HepG2 (cell line): Measurements from ENCODE around the gene MCFD2. TPM values are rescaled to one million over a fixed set of nuclear protein-coding genes. Genes with fewer than 3 reads are reported as not detected.

ENCODE experiments used
- ARNT ChIP-seq: fragments of 450-650 bp; IDR thresholded peaks from 2 replicates; pipeline ENCODE4 v1.6.1; 2017
- CBX1 ChIP-seq: IDR thresholded peaks from one replicate; pipeline ENCODE4 v1.6.1; 2016; ENCODE audit warnings: antibody characterized with exemption, low read depth
- CEBPG ChIP-seq: IDR thresholded peaks from 2 replicates; pipeline ENCODE4 v1.6.1; 2016
- GPN1 ChIP-seq: sonication (generic); formaldehyde crosslinking; IDR thresholded peaks from 2 replicates; pipeline ENCODE4 v1.5.1; 2020; ENCODE audit warnings: missing genetic modification reagents, borderline replicate concordance
- HDAC2 ChIP-seq: sonication (generic); formaldehyde crosslinking; IDR thresholded peaks from 2 replicates; pipeline ENCODE4 v1.4.0; 2020; ENCODE audit warnings: missing genetic modification reagents
- KLF13 ChIP-seq: sonication (generic); formaldehyde crosslinking; IDR thresholded peaks from 2 replicates; pipeline ENCODE4 v1.4.0; 2020; ENCODE audit warnings: mild to moderate bottlenecking, missing genetic modification reagents
- NFATC3 ChIP-seq: sonication (generic); formaldehyde crosslinking; IDR thresholded peaks from 2 replicates; pipeline ENCODE4 v1.5.1; 2020; ENCODE audit warnings: mild to moderate bottlenecking, missing genetic modification reagents
- NFYC ChIP-seq: IDR thresholded peaks from 2 replicates; pipeline ENCODE4 v1.6.1; 2016; ENCODE audit warnings: missing genetic modification reagents, missing compliant biosample characterization
- PHF20 ChIP-seq: sonication (generic); formaldehyde crosslinking; IDR thresholded peaks from 2 replicates; pipeline ENCODE4 v1.5.0; 2020; ENCODE audit warnings: mild to moderate bottlenecking, missing genetic modification reagents
- REPIN1 ChIP-seq: sonication (generic); formaldehyde crosslinking; IDR thresholded peaks from 2 replicates; pipeline ENCODE4 v1.8.0; 2022; ENCODE audit warnings: missing genetic modification reagents, low read depth, mild to moderate bottlenecking, borderline replicate concordance
- ZKSCAN5 ChIP-seq: sonication (generic); formaldehyde crosslinking; IDR thresholded peaks from 2 replicates; pipeline ENCODE4 v1.5.1; 2020; ENCODE audit warnings: mild to moderate bottlenecking, missing genetic modification reagents
- ZNF274 ChIP-seq: sonication (generic); formaldehyde crosslinking; IDR thresholded peaks from 2 replicates; pipeline ENCODE4 v1.5.1; 2020; ENCODE audit warnings: mild to moderate bottlenecking, missing genetic modification reagents
- ZNF296 ChIP-seq: sonication (generic); formaldehyde crosslinking; conservative IDR thresholded peaks from 2 replicates; pipeline ENCODE4 v1.5.0; 2020; ENCODE audit warnings: mild to moderate bottlenecking, missing genetic modification reagents
- ZNF460 ChIP-seq: sonication (generic); formaldehyde crosslinking; IDR thresholded peaks from 2 replicates; pipeline ENCODE4 v1.5.1; 2020; ENCODE audit warnings: missing genetic modification reagents, mild to moderate bottlenecking, borderline replicate concordance
- ZNF557 ChIP-seq: sonication (generic); formaldehyde crosslinking; IDR thresholded peaks from 2 replicates; pipeline ENCODE4 v1.4.0; 2020; ENCODE audit warnings: missing genetic modification reagents
- polyA plus RNA-seq, 8 experiments: library from polyadenylated mRNA; depleted of rRNA in 3 of 8; stranded (reverse) in 7 of 8; unstranded in 1 of 8; fragments of >200 nt; fragmentation: Illumina TruSeq in 4 of 8; extraction: Trizol in 4 of 8; gene quantifications; 2 replicates each; pipeline versions ENCODE4 v1.2.1 to v1.2.3, GENCODE V29; 2011 to 2016; ENCODE audit warnings: low read depth in 4 of 8, missing spikeins in 1 of 8, mixed read lengths in 1 of 8; ENCODE audit not compliant: insufficient read depth in 1 of 8
- total RNA-seq, 5 experiments: library from RNA; depleted of rRNA; stranded (reverse); fragments of >200 nt; fragmentation: Illumina TruSeq; extraction: Trizol; gene quantifications; 2 replicates each; pipeline ENCODE4 v1.2.3, GENCODE V29; 2016; ENCODE audit warnings: low read depth in 1 of 5
- TF ChIP-seq, protein P1 (sequence below): sonication (generic); formaldehyde crosslinking; IDR thresholded peaks from 2 replicates; pipeline ENCODE4 v1.4.0; 2020; ENCODE audit warnings: missing genetic modification reagents, borderline replicate concordance
- TF ChIP-seq, protein P2 (sequence below): sonication (generic); formaldehyde crosslinking; IDR thresholded peaks from 2 replicates; pipeline ENCODE4 v1.4.0; 2020; ENCODE audit warnings: mild to moderate bottlenecking, missing genetic modification reagents
- TF ChIP-seq, protein P3 (sequence below): sonication (generic); formaldehyde crosslinking; IDR thresholded peaks from 2 replicates; pipeline ENCODE4 v1.5.1; 2020; ENCODE audit warnings: mild to moderate bottlenecking, missing genetic modification reagents, moderate library complexity
- TF ChIP-seq, protein P4 (sequence below): sonication (generic); formaldehyde crosslinking; conservative IDR thresholded peaks from 2 replicates; pipeline ENCODE4 v1.4.0; 2020; ENCODE audit warnings: missing genetic modification reagents
- TF ChIP-seq, protein P5 (sequence below): sonication (generic); formaldehyde crosslinking; IDR thresholded peaks from 2 replicates; pipeline ENCODE4 v1.5.0; 2020; ENCODE audit warnings: mild to moderate bottlenecking, missing genetic modification reagents, moderate library complexity
- TF ChIP-seq, protein P6 (sequence below): sonication (generic); formaldehyde crosslinking; IDR thresholded peaks from 2 replicates; pipeline ENCODE4 v1.8.0; 2022; ENCODE audit warnings: mild to moderate bottlenecking, missing genetic modification reagents
- TF ChIP-seq, protein P7 (sequence below): sonication (generic); formaldehyde crosslinking; IDR thresholded peaks from 2 replicates; pipeline ENCODE4 v1.4.0; 2020; ENCODE audit warnings: mild to moderate bottlenecking, missing genetic modification reagents

MCFD2 gene
- total and polyA plus RNA-seq, 2 of the 13 experiments (the other 11 are each of a cell fraction or from before 2014, with no cell fraction given), result 183 to 232 TPM

DNA sequence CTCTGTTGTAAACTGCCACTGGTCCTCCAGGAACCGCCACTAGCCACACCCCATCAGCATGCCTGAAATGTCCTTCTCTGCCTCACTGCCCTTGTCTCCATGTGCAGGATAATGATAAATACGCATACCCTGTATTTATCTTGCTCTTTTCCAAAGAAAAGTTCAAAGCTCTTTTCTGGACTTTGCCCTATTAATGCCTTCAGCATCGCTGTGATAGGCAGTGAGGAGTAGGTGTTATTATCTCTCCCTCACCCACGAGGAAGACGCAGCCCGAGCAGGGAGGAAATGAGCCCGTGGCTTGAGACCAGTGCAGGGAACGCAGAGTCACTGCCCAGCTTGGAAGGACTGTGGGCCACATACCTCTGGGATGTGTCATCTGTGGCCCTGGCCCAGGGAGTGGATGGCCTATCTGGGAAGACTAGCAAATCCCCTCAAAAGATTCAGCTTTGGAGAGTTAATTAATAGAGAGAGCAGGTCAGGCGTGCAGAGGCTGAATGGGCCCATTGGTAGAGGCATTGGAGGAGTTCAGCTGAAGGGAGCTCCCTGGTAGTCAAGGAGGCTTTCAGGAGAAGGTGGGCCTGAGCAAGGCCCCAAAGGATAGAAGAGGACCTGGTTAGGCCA is 39.5 kb upstream of the MCFD2 start (continued):
- TF ChIP-seq, protein P1, sequence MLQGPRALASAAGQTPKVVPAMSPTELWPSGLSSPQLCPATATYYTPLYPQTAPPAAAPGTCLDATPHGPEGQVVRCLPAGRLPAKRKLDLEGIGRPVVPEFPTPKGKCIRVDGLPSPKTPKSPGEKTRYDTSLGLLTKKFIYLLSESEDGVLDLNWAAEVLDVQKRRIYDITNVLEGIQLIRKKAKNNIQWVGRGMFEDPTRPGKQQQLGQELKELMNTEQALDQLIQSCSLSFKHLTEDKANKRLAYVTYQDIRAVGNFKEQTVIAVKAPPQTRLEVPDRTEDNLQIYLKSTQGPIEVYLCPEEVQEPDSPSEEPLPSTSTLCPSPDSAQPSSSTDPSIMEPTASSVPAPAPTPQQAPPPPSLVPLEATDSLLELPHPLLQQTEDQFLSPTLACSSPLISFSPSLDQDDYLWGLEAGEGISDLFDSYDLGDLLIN (CRISPR knock-in tag), result no peak
- TF ChIP-seq ZNF460 (no peak), NFATC3 (CRISPR knock-in tag) (no peak), PHF20 (no peak), ARNT (no peak), REPIN1 (CRISPR knock-in tag) (peak; percentile 21; the same call in 1 of the 2 replicates), ZNF557 (CRISPR knock-in tag) (no peak), ZNF274 (CRISPR knock-in tag) (no peak), ZNF296 (no peak), KLF13 (CRISPR knock-in tag) (no peak), CBX1 (no peak), CEBPG (CRISPR knock-in tag) (0 out of 2 replicates have a peak, but pooled peaks have one; percentile 16), HDAC2 (CRISPR knock-in tag) (no peak; the same call in none of the 2 replicates), GPN1 (CRISPR knock-in tag) (no peak), NFYC (CRISPR knock-in tag) (no peak), ZKSCAN5 (no peak)
- TF ChIP-seq, protein P2, sequence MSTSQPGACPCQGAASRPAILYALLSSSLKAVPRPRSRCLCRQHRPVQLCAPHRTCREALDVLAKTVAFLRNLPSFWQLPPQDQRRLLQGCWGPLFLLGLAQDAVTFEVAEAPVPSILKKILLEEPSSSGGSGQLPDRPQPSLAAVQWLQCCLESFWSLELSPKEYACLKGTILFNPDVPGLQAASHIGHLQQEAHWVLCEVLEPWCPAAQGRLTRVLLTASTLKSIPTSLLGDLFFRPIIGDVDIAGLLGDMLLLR (CRISPR knock-in tag), result no peak
- TF ChIP-seq, protein P3, sequence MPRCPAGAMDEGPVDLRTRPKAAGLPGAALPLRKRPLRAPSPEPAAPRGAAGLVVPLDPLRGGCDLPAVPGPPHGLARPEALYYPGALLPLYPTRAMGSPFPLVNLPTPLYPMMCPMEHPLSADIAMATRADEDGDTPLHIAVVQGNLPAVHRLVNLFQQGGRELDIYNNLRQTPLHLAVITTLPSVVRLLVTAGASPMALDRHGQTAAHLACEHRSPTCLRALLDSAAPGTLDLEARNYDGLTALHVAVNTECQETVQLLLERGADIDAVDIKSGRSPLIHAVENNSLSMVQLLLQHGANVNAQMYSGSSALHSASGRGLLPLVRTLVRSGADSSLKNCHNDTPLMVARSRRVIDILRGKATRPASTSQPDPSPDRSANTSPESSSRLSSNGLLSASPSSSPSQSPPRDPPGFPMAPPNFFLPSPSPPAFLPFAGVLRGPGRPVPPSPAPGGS, result no peak
- TF ChIP-seq, protein P4, sequence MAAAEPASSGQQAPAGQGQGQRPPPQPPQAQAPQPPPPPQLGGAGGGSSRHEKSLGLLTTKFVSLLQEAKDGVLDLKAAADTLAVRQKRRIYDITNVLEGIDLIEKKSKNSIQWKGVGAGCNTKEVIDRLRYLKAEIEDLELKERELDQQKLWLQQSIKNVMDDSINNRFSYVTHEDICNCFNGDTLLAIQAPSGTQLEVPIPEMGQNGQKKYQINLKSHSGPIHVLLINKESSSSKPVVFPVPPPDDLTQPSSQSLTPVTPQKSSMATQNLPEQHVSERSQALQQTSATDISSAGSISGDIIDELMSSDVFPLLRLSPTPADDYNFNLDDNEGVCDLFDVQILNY (CRISPR knock-in tag), result no peak
- TF ChIP-seq, protein P5, sequence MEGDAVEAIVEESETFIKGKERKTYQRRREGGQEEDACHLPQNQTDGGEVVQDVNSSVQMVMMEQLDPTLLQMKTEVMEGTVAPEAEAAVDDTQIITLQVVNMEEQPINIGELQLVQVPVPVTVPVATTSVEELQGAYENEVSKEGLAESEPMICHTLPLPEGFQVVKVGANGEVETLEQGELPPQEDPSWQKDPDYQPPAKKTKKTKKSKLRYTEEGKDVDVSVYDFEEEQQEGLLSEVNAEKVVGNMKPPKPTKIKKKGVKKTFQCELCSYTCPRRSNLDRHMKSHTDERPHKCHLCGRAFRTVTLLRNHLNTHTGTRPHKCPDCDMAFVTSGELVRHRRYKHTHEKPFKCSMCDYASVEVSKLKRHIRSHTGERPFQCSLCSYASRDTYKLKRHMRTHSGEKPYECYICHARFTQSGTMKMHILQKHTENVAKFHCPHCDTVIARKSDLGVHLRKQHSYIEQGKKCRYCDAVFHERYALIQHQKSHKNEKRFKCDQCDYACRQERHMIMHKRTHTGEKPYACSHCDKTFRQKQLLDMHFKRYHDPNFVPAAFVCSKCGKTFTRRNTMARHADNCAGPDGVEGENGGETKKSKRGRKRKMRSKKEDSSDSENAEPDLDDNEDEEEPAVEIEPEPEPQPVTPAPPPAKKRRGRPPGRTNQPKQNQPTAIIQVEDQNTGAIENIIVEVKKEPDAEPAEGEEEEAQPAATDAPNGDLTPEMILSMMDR, result no peak
- TF ChIP-seq, protein P6, sequence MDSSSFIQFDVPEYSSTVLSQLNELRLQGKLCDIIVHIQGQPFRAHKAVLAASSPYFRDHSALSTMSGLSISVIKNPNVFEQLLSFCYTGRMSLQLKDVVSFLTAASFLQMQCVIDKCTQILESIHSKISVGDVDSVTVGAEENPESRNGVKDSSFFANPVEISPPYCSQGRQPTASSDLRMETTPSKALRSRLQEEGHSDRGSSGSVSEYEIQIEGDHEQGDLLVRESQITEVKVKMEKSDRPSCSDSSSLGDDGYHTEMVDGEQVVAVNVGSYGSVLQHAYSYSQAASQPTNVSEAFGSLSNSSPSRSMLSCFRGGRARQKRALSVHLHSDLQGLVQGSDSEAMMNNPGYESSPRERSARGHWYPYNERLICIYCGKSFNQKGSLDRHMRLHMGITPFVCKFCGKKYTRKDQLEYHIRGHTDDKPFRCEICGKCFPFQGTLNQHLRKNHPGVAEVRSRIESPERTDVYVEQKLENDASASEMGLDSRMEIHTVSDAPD (CRISPR knock-in tag), result no peak
- TF ChIP-seq, protein P7, sequence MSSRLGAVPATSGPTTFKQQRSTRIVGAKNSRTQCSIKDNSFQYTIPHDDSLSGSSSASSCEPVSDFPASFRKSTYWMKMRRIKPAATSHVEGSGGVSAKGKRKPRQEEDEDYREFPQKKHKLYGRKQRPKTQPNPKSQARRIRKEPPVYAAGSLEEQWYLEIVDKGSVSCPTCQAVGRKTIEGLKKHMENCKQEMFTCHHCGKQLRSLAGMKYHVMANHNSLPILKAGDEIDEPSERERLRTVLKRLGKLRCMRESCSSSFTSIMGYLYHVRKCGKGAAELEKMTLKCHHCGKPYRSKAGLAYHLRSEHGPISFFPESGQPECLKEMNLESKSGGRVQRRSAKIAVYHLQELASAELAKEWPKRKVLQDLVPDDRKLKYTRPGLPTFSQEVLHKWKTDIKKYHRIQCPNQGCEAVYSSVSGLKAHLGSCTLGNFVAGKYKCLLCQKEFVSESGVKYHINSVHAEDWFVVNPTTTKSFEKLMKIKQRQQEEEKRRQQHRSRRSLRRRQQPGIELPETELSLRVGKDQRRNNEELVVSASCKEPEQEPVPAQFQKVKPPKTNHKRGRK, result no peak
